ENCODE results near the gene PNMT.

DNA sequence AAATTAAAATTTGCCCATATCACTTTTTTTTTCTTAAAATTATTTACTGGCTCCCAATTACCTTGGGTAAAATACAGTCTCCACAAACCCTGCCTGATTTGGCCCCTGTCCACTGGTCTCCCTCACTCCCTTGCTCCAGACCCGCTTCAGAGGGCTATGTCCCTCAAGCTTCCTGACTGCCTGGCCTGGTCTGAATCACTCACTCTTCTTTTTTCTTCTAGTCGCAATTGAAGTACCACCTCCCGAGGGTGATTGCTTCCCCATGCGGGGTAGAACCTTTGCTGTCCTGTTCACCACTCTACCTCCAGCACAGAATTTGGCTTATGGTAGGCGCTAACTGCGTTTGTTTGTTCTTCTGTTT is 20.2 kb downstream of the PNMT start:
- TF ChIP-seq YY1 (IDR thresholded peaks at IDR 0.05; ENCODE audit: insufficient read depth, insufficient read length) (no peak), ZNF274 (IDR thresholded peaks at IDR 0.05; ENCODE audit: low read depth, low read length) (no peak)

Measured in NT2/D1 (cell line).